ENCODE measurements around the gene LAMA2.

- TF ChIP-seq CTCF (IDR thresholded peaks at IDR 0.05; ENCODE audit: low read depth, low read length) (no peak), EZH2phosphoT487 (IDR thresholded peaks at IDR 0.05; ENCODE audit: low read depth) (no peak)
Measured at GRCh38 chr6:129516005-129516404, 633.1 kb downstream of the LAMA2 start.
